MG63 (cell line): ENCODE data around the gene MARK3. TPM values are rescaled to one million over a fixed set of nuclear protein-coding genes. Genes with fewer than 3 reads are reported as not detected.
A peak's percentile ranks its signal among the peaks of the same experiment; 100 is the strongest.
"Not testable (repeated sequence)": the region's sequence is repeated elsewhere in the genome, so short reads cannot be mapped to it uniquely, and the experiment has no call there.

Experiments
- DNase-seq: peaks from one replicate; pipeline ENCODE4 v3.0.0-alpha.2; 2020
- H3K27me3 ChIP-seq: fragments of 250-450 bp; sonication (Bioruptor Pico); 2 replicates; pipeline ENCODE4 v1.5.1; 2020; ENCODE audit warnings: mild to moderate bottlenecking, moderate library complexity
- H3K36me3 ChIP-seq: fragments of 250-450 bp; sonication (Bioruptor Pico); 2 replicates; pipeline ENCODE4 v1.5.1; 2020; ENCODE audit warnings: mild to moderate bottlenecking, moderate library complexity
- H3K4me3 ChIP-seq: fragments of 250-450 bp; sonication (Bioruptor Pico); 2 replicates; pipeline ENCODE4 v1.5.1; 2020; ENCODE audit warnings: mild to moderate bottlenecking, moderate library complexity
- H3K9me3 ChIP-seq: fragments of 250-450 bp; sonication (Bioruptor Pico); 2 replicates; pipeline ENCODE4 v1.5.1; 2020; ENCODE audit warnings: mild to moderate bottlenecking, moderate library complexity
- total RNA-seq: library from RNA; depleted of rRNA; stranded (reverse); fragments of >200 nt; shearing (Covaris generic); gene quantifications from 2 replicates; pipeline ENCODE4 v1.2.3, GENCODE V29; 2014; ENCODE audit warnings: low replicate concordance

MARK3 gene
- total RNA-seq, 1 experiment from 2014 or later: 31.6 TPM

DNA sequence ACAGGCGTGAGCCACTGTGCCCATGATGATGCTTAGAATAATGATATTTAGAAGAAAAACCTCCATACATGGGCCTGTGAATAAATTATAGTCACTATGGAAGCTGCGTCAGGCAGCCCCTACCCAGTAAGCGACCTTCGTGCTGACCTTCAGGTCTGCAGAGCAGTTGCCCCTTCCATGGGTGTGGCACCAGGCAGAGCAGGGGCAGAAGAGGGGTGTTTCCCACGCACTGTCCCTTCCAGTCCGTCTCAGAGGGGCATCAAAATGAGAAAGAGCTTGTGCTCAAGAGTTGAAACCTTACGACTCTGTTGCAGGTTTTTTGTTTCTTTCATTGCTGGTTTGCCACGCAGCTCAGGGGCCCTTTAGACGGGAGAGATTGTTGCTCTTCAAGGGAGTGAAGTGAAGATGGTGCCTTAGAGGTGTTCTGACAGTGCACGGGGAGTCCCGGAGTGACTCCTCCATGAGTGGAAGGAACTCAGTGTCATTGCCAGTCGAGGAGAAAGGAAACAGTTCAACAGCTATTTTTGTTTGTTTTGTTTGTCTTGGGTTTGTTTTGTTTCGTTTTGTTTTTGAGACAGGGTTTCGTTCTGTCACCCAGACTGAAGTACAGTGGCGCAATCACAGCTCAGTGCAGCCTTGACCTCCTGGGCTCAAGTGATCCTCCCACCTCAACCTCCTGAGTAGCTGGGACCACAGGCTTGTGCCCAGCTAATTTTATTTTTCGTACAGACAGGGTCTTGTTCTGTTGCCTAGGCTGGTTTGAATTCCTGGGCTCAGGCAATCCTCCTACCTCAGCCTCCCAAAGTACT, 123.5 kb downstream of the MARK3 start:
- DNase-seq: no peak
- Histone ChIP-seq H3K9me3 (no peaks in the 10 kb centered on the region), H3K4me3 (no peak overlapping the region), H3K27me3 (no peaks in the 10 kb centered on the region), H3K36me3 (peaks cover 11% of the 10 kb centered on the region)

- Histone ChIP-seq H3K9me3 (no peaks in the 10 kb centered on the region), H3K27me3 (no peaks in the 10 kb centered on the region), H3K36me3 (peaks cover 3% of the 10 kb centered on the region), H3K4me3 (no peak overlapping the region)
- DNase-seq: no peak
Measured at GRCh38 chr14:103509864-103510723, 124.9 kb downstream of the MARK3 start.

DNA sequence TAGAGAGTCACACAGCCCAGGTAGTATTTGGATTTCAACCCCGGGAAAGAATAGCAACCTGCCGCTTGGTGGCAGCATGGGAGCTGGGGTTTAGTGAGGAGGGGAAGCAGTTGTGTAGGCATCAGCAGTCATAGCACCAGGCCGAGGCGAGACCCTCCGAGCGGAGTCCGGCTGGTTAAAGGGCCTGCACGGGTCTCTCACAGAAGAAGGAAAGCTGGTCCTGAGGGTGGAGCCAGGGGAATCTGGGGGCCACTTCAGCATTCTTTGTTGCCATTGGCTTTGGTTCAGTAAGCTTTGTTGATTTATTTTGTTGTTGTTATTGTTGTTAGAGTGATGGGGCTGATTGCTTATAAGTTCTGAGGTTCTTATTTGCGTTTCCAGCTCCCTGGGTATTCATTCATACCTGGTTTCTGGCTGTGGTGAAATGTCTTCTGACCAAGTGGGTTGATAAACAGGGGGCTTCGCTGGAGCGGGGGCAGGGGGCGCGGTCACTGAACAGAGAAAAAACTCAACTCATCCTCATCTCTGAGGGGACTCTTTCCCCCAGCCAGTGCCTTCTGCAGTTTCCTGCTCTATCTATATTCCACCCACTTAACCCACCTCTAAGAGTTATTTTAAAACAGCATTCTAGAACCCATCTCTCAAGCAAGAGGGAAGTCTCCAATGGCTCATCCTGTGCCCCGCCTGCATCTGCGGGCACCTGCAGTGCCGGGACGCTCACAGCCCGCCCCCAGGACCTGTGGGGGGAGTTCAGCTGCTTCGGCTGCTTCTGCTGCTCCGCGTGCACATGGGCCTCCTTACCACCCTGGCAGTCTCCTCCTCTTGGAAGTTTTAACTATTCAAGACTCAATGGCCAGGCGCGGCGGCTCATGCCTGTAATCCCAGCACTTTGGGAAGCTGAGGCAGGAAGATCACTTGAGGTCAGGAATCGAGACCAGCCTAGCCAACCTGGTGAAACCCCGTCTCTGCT, 125.8 kb downstream of the MARK3 start:
- no peak for DNase-seq
- no peaks in the 10 kb centered on the region for H3K9me3 ChIP-seq
- H3K4me3 ChIP-seq: no peak overlapping the region
- H3K27me3 ChIP-seq: no peaks in the 10 kb centered on the region
- peaks cover 3% of the 10 kb centered on the region for H3K36me3 ChIP-seq

DNA sequence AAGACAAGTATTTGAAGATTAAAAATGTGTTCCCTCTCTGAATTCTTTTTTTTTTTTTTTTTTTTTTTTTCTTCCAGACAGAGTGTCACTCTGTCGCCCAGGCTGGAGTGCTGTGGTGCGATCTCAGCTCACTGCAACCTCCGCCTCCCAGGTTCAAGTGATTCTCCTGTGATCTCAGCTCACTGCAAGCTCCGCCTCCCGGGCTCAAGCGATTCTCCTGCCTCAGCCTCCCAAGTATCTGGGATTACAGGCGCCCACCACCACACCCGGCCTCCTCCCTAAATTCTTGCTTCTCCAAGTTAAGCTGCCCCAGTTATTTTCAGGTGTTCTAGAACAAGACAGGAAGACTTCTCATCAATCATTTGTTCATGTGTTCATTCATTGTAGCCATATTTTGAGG, 127.0 kb downstream of the MARK3 start:
- H3K4me3 ChIP-seq, DNase-seq, H3K27me3 ChIP-seq: not testable (repeated sequence)

DNA sequence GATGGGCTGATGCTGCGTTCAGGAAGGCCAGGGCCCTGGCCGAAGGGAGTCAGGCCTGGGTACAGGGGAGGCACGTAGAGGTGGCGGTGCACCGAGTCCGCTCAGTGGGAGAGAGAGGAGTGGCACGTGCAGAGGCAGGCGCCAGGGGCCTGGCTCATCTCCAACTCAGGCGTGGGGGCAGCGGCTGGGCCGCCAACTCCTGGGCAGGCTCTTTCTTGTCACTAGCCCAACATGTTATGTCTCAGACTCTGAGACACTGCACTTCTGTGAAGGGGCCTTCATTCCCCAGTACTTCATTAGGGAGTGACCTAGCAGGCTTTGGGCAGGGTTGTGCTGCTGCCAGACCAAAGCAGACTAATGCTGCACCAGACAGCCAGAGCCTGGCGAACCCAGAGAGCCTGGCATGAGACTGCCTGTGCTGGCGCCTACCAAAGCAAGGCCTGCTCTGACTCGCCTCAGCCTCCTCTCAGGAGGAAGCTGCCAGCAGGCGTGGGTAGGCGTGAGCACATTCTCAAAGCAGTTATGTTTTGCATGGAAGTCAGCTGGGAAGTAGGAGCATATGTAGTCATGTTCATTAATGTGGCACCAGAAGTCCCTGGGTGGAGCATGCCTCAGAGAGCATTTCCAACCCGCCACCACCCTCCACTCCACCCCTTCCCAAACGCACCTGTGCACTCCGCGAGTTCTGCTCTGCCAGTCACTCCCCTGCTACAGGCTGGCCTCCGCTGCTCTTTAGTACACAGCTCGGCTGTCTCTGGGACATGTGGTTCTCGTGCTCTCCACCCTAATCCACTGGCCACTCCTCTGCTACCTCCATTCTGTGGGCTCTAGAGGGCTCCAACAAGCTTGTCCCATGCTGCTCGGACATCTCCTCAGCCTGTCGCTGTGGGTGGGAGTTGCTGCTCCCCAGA, 127.7 kb downstream of the MARK3 start:
- no peak overlapping the region for H3K4me3 ChIP-seq
- DNase-seq: peak; percentile 97
- no peaks in the 10 kb centered on the region for H3K27me3 ChIP-seq
- H3K36me3 ChIP-seq: no peaks in the 10 kb centered on the region; the same call in 1 of the 2 replicates
- no peaks in the 10 kb centered on the region for H3K9me3 ChIP-seq

More for the DNA sequence above, 127.0 kb downstream of the MARK3 start:
- H3K9me3 ChIP-seq, H3K36me3 ChIP-seq: not testable (repeated sequence)

GRCh38 chr14:103514596-103515421, 129.6 kb downstream of the MARK3 start:
- Histone ChIP-seq H3K4me3 (no peak overlapping the region), H3K9me3 (no peaks in the 10 kb centered on the region)
- DNase-seq: no peak

DNA sequence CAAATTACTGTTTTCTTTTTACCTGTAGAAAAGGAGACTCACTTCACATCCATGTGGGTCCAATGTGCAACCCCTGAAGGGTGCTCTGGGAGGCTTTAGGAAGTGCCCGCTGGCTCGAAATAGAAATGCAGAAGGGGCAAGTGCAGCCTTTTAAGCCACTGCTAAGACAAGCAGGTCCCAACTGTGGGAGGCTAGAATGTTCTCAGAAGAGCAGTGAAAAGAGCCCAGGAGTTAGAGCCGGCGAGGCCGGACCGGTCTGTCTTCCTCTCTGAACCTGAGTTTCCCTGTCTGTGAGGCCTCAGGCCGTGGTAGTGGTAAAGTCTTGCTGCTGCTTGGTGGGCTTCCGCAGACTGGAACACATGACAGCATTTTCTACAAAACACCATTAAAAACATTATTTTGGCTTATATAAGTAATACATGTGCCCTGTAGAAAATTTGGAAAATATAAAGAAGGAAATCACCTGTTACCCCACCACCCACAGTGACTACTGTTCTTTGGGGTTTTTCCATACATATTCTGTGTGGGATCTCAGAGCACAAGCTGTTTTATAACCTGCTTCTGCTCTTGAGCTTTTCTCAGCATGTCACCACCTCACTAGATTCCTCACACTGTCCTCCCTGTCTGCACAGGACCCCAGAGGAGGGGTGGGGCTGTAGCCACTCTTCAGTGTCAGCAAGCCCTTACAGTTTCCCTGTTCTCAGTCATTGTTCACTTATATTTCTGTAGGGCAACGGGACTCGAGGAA, 131.4 kb downstream of the MARK3 start:
- H3K4me3 ChIP-seq: no peak overlapping the region
- no peaks in the 10 kb centered on the region for H3K27me3 ChIP-seq
- DNase-seq: no peak
- H3K9me3 ChIP-seq: no peaks in the 10 kb centered on the region
- no peaks in the 10 kb centered on the region; the same call in 1 of the 2 replicates for H3K36me3 ChIP-seq

More at GRCh38 chr14:103514596-103515421, 129.6 kb downstream of the MARK3 start:
- no peaks in the 10 kb centered on the region; the same call in 1 of the 2 replicates for H3K36me3 ChIP-seq
- H3K27me3 ChIP-seq: no peaks in the 10 kb centered on the region

GRCh38 chr14:103517174-103517566, 132.0 kb downstream of the MARK3 start:
- Histone ChIP-seq H3K9me3 (no peaks in the 10 kb centered on the region), H3K4me3 (no peak overlapping the region), H3K27me3 (no peaks in the 10 kb centered on the region), H3K36me3 (no peaks in the 10 kb centered on the region; the same call in 1 of the 2 replicates)
- DNase-seq: no peak

DNA sequence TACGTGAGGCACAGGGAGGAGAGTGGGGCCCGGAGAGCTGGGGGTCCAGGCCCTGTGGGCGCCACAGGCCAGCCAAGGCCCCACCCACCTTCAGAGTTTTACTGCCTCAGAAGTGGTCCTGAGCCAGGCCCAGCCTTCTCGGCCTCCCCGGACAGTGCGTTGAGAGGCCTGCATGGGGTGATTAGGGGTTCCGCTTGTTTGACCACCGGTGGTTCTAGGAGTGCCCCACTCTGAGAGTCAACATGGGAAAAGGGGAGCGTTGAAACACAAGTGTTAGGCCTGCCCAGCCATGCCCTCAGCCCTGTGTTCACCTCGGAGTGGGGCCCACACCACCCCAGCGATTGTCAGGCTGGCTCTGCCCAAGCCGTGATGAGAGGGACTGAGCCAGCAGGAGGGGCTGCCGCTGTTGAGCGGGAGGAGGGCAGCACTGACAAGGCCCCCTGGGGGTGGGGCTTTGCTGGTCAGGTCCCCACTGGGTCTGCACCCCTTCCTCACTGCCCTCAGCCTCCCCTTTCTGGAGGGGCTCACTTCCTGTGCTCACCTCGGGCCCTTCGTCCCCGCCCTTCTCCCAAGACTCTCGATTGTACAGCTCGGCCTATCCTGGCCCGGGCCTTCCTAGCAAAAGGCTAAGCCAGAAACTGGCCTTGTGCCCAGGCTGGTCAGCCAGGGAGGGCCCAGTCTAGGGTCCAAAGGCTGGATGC, 132.7 kb downstream of the MARK3 start:
- no peaks in the 10 kb centered on the region; the same call in 1 of the 2 replicates for H3K27me3 ChIP-seq
- no peaks in the 10 kb centered on the region; the same call in 1 of the 2 replicates for H3K36me3 ChIP-seq
- H3K9me3 ChIP-seq: no peaks in the 10 kb centered on the region
- H3K4me3 ChIP-seq: no peak overlapping the region
- DNase-seq: no peak

GRCh38 chr14:103518422-103519042, 133.3 kb downstream of the MARK3 start:
- Histone ChIP-seq H3K4me3 (no peak overlapping the region), H3K36me3 (no peaks in the 10 kb centered on the region; the same call in 1 of the 2 replicates), H3K9me3 (no peaks in the 10 kb centered on the region), H3K27me3 (no peaks in the 10 kb centered on the region; the same call in 1 of the 2 replicates)
- no peak for DNase-seq

- DNase-seq: no peak
Measured at GRCh38 chr14:103519043-103519836, 134.0 kb downstream of the MARK3 start.

GRCh38 chr14:103519837-103520212, 134.6 kb downstream of the MARK3 start:
- Histone ChIP-seq H3K9me3 (no peaks in the 10 kb centered on the region), H3K36me3 (no peaks in the 10 kb centered on the region; the same call in 1 of the 2 replicates), H3K4me3 (no peak overlapping the region), H3K27me3 (no peaks in the 10 kb centered on the region; the same call in 1 of the 2 replicates)
- DNase-seq: no peak

More at GRCh38 chr14:103519043-103519836, 134.0 kb downstream of the MARK3 start:
- Histone ChIP-seq H3K4me3 (no peak overlapping the region), H3K36me3 (no peaks in the 10 kb centered on the region; the same call in 1 of the 2 replicates), H3K27me3 (no peaks in the 10 kb centered on the region; the same call in 1 of the 2 replicates), H3K9me3 (no peaks in the 10 kb centered on the region)
